Ovary (tissue), 9 donors: ENCODE results near the gene EIF4E. TPM values are rescaled to one million over a fixed set of nuclear protein-coding genes. Genes with fewer than 3 reads are reported as not detected.
"Not testable (repeated sequence)": the region's sequence is repeated elsewhere in the genome, so short reads cannot be mapped to it uniquely, and the experiment has no call there.

Source experiments
- DNase-seq, 5 donors: peaks; one replicate each; pipeline ENCODE4 v3.0.0-alpha.2; 2019 to 2020
- H3K27ac ChIP-seq, 2 donors: fragments of 200-600 bp; one replicate each; pipeline versions ENCODE4 v1.5.1 to v1.8.0; 2019 to 2022
- H3K27me3 ChIP-seq: fragments of 200-600 bp; one replicate; pipeline ENCODE4 v1.8.0; 2022
- H3K36me3 ChIP-seq: fragments of 200-600 bp; sonication (generic); one replicate; pipeline ENCODE4 v1.5.1; 2019
- H3K4me1 ChIP-seq: one replicate; pipeline ENCODE4 v1.8.1; 2013; ENCODE audit warnings: mild to moderate bottlenecking, moderate library complexity; ENCODE audit not compliant: insufficient read depth
- H3K4me3 ChIP-seq: fragments of 200-600 bp; sonication (generic); one replicate; pipeline ENCODE4 v1.5.1; 2017
- H3K9me3 ChIP-seq, 2 donors: fragments of 200-600 bp in 1 of 2; sonication (generic) in 1 of 2; one replicate each; pipeline versions ENCODE4 v1.5.1 to v1.8.1; 2013 to 2019; ENCODE audit warnings: mild to moderate bottlenecking in 1 of 2, moderate library complexity in 1 of 2
- EP300 ChIP-seq: sonication (generic); formaldehyde crosslinking; IDR thresholded peaks from one replicate; pipeline ENCODE4 v1.6.1; 2017; ENCODE audit warnings: antibody characterized with exemption
- POLR2A ChIP-seq: fragments of 450-650 bp; IDR thresholded peaks from one replicate; pipeline ENCODE4 v1.6.1; 2017; ENCODE audit warnings: antibody characterized with exemption, mild to moderate bottlenecking, moderate library complexity
- WGBS, 3 donors: extraction: QIAGEN DNeasy Blood & Tissue Kit in 1 of 3; methylation state at CpG; one replicate each; pipeline versions ENCODE4 v1.1.5 to v1.1.7; 2013 to 2017; 5-methylcytosine and 5-hydroxymethylcytosine counted together
- intact Hi-C, 4 donors: fragments of 100-400 bp; cut with DNase I; formaldehyde crosslinking; loops; one replicate each; pipeline versions ENCODE4 v1.11.0 to v1.15.1; 2022 to 2023
- polyA plus RNA-seq, 2 donors: library from polyadenylated mRNA; stranded (reverse); fragments of 200-250 nt in 1 of 2; fragments of 350-450 nt in 1 of 2; fragmentation: Illumina TruSeq in 1 of 2; extraction: RNeasy Lipid Tissue Mini Kit (QIAGEN cat#74804) in 1 of 2; gene quantifications; one replicate each; pipeline ENCODE4 v1.2.3, GENCODE V29; 2013 to 2014
- total RNA-seq, 7 donors: library from RNA; depleted of rRNA in 2 of 7; stranded (reverse); fragments of >200 nt in 2 of 7; fragmentation: NEBNext Ultra II Directional in 3 of 7; extraction: Animal tissue kit (Norgen Biotek cat#: 25700) in 3 of 7; gene quantifications; one replicate each; pipeline versions ENCODE4 v1.1.0 to v1.2.4, GENCODE V29; 2016 to 2023
- TF ChIP-seq, protein P1 (sequence below), 3 donors: fragments of 450-650 bp in 2 of 3; fragments of 200-600 bp in 1 of 3; IDR thresholded peaks; one replicate each; pipeline versions ENCODE4 v1.5.1 to v1.8.0; 2016 to 2022; ENCODE audit warnings: antibody characterized with exemption in 3 of 3, mild to moderate bottlenecking in 1 of 3
- donor health status: DM: no; HTN: no; CAD: no; lungs with moderate emphysema.
- donor health status: DM: no; HTN: no; CAD: no.
- donor health status: Bipolar disorder and iron deficiency.
- donor health status: DM: yes; HTN: yes; CAD: no.
- donor health status: DM: no; HTN: no; CAD: no.
- donor health status: DM: yes; HTN: yes; CAD: no.

Gene EIF4E
- total and polyA plus RNA-seq, 9 donors = 26.7 to 74.4 (median 62.7) TPM

DNA sequence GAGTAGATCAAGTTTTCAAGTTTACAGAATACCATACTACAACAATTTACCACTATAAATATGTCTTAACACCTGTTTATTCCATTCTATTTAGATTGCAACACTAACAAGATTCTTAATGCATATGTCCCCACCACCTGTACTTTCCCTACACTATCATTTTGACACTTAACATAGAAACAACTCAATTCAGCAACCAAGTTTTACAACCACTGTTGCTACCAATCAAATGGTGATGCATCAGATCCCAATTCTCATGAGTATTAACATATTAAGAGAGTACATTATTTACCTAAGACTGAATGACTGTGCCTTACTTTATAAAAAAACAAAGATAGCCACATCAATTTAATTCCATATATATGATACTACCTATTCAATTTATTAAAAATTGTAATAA, 49.4 kb downstream of the EIF4E start:
- TF ChIP-seq, protein P1, sequence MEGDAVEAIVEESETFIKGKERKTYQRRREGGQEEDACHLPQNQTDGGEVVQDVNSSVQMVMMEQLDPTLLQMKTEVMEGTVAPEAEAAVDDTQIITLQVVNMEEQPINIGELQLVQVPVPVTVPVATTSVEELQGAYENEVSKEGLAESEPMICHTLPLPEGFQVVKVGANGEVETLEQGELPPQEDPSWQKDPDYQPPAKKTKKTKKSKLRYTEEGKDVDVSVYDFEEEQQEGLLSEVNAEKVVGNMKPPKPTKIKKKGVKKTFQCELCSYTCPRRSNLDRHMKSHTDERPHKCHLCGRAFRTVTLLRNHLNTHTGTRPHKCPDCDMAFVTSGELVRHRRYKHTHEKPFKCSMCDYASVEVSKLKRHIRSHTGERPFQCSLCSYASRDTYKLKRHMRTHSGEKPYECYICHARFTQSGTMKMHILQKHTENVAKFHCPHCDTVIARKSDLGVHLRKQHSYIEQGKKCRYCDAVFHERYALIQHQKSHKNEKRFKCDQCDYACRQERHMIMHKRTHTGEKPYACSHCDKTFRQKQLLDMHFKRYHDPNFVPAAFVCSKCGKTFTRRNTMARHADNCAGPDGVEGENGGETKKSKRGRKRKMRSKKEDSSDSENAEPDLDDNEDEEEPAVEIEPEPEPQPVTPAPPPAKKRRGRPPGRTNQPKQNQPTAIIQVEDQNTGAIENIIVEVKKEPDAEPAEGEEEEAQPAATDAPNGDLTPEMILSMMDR (IDR thresholded peaks at IDR 0.05) = no peak
- TF ChIP-seq EP300 (no peak), POLR2A (no peak)
- no peaks in the 10 kb centered on the region for H3K36me3 ChIP-seq
- intact Hi-C loops = no loop called here
- no peaks in the 10 kb centered on the region for H3K27me3 ChIP-seq
- H3K27ac ChIP-seq = no peak overlapping the region
- no peaks in the 10 kb centered on the region for H3K9me3 ChIP-seq
- H3K4me1 ChIP-seq = no peaks in the 10 kb centered on the region
- DNase-seq = no peak
- H3K4me3 ChIP-seq = no peak overlapping the region

DNA sequence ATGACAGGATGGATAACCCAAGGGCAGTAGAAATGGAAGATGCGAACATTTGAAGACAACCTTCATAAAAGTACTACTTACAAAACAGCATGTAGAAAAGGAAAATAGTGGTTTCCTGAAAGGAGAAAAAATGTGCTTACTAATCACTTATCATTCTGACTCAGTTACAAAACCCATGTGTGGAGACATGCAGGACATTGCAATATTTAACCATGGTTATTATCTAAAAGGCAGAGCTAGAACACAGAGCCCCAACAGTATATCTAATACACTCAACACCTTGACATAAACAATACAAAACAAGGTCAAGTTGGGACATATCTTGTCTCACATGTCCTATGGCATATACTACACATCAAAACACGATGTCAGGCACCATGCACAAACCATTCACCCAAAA, 55.9 kb downstream of the EIF4E start:
- Histone ChIP-seq H3K27me3 (no peaks in the 10 kb centered on the region), H3K27ac (no peak overlapping the region), H3K36me3 (no peaks in the 10 kb centered on the region), H3K4me1 (no peaks in the 10 kb centered on the region), H3K4me3 (no peak overlapping the region), H3K9me3 (no peaks in the 10 kb centered on the region)
- DNase-seq = no peak
- WGBS, 3 donors = 81 to 86% (median 84%) methylated on average over 2 of the region's 2 CpGs
- intact Hi-C loops = no loop called here
- TF ChIP-seq, protein P1 (IDR thresholded peaks at IDR 0.05) = no peak
- TF ChIP-seq EP300 = no peak
- TF ChIP-seq POLR2A = no peak

DNA sequence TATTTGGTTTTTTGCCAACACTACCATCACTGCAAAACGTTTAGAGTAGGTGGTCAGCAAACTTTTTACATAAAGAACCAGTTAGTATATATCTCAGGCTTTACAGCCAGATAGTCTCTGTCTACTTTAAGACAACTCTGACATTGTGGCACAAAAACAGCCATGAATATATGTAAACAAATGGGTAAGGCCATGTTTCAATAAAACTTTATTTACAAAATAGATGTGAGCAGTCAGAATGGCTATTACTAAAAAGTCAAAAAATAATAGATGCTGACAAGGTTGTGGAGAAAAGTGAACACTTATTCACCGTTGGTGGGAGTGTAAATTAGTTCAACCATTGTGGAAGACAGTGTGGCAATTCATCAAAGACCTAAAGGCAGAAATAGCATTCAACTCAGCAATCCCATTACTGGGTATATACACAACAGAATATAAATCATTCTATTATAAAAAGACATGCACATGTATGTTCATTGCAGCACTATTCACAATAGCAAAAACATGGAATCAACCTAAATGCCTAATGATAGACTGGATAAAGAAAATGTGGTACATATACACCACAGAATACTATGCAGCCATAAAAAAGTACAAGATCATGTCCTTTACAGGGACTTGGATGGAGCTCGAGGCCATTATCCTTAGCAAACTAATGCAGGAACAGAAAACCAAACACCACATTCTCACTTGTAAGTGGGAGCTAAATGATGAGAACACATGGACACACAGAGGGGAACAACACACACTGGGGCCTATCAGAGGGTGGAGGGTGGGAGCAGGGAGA, 56.6 kb downstream of the EIF4E start:
- DNase-seq, H3K36me3 ChIP-seq, H3K4me1 ChIP-seq, H3K27me3 ChIP-seq, H3K27ac ChIP-seq, H3K4me3 ChIP-seq, intact Hi-C loops, H3K9me3 ChIP-seq: not testable (repeated sequence)
- 70 to 78% (median 73%) methylated on average over 3 of the region's 3 CpGs for WGBS, 3 donors

DNA sequence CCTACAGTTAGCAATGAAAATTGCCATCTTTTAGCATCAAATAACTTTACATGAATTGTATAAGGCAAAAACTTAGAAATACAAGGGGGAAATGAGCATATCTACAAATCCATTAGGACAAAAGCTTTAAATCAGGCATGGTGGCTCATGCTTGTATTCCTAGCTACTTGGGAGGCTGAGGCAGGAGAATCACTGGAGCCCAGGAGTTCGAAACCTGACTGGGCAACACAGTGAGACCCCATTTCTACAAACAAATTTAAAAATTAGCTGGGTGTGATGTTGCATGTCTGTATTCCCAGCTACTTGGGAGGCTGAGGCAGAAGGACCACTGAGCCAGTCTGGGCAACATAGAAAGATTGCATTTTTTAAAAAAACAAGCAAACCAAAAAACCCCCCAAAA, 61.3 kb downstream of the EIF4E start:
- no peak overlapping the region for H3K4me3 ChIP-seq
- H3K36me3 ChIP-seq = no peaks in the 10 kb centered on the region
- intact Hi-C loops = no loop called here
- no peaks in the 10 kb centered on the region for H3K27me3 ChIP-seq
- H3K27ac ChIP-seq = no peak overlapping the region
- TF ChIP-seq EP300 (no peak), POLR2A (no peak)
- TF ChIP-seq, protein P1 (IDR thresholded peaks at IDR 0.05) = no peak
- H3K4me1 ChIP-seq = no peaks in the 10 kb centered on the region
- DNase-seq = no peak
- WGBS, 3 donors = 87 to 92% (median 90%) methylated on average over 1 of the region's 1 CpG
- H3K9me3 ChIP-seq = no peaks in the 10 kb centered on the region

DNA sequence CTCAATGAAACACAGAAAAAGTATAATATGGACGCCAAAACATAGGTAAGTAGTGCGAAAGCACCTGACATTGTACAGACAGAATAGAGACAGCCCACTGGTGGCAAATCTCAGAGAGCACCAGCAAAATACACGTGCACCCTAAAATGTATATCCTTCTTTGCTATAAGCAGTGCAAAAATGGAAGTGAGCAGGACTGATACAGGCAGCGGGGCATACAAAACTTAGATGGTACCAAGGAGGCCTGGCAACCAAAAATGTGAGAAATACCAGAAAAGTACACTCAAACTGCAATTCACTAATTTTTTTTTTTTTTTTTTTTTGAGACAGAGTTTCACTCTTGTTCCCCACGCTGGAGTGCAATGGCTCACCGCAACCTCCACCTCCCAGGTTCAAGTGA, 63.9 kb downstream of the EIF4E start:
- 94 to 96% (median 95%) methylated on average over 6 of the region's 6 CpGs for WGBS, 3 donors
- Histone ChIP-seq H3K27me3 (no peaks in the 10 kb centered on the region), H3K4me3 (no peak overlapping the region), H3K36me3 (no peaks in the 10 kb centered on the region), H3K9me3 (no peaks in the 10 kb centered on the region), H3K4me1 (no peaks in the 10 kb centered on the region), H3K27ac (no peak overlapping the region)
- intact Hi-C loops = no loop called here
- TF ChIP-seq POLR2A (no peak), EP300 (no peak)
- TF ChIP-seq, protein P1 (IDR thresholded peaks at IDR 0.05) = no peak
- no peak for DNase-seq
